ENCODE results near the gene PEMT.

GRCh38 chr17:17527534-17527933, 64.0 kb downstream of the PEMT start:
- TF ChIP-seq POLR2A (IDR thresholded peaks at IDR 0.05), result no peak
- no peak for TF ChIP-seq CTCF (IDR thresholded peaks at IDR 0.05)
